H9 (cell line): ENCODE data around the gene CBY1. TPM values are rescaled to one million over a fixed set of nuclear protein-coding genes. Genes with fewer than 3 reads are reported as not detected.

ENCODE experiments used
- DNase-seq: peaks from one replicate; pipeline ENCODE4 v3.0.0-alpha.2; 2017
- H2AFZ ChIP-seq: one replicate; pipeline ENCODE4 v1.6.1; 2013; ENCODE audit warnings: mild to moderate bottlenecking, low read length, control low read depth, moderate library complexity
- H2AK5ac ChIP-seq: 2 replicates; pipeline ENCODE4 v1.6.1; 2013; ENCODE audit warnings: low read length, control low read depth, mixed read lengths; ENCODE audit not compliant: insufficient read length
- H2BK120ac ChIP-seq: one replicate; pipeline ENCODE4 v1.6.1; 2013; ENCODE audit warnings: low read depth, mild to moderate bottlenecking, low read length, control low read depth, inconsistent platforms; ENCODE audit not compliant: poor library complexity, severe bottlenecking
- H2BK12ac ChIP-seq: 2 replicates; pipeline ENCODE4 v1.6.1; 2013; ENCODE audit warnings: low read length, control low read depth, mixed read lengths, low read depth; ENCODE audit not compliant: insufficient read length
- H2BK15ac ChIP-seq: 2 replicates; pipeline ENCODE4 v1.6.1; 2013; ENCODE audit warnings: low read depth, low read length, control low read depth
- H2BK20ac ChIP-seq: one replicate; pipeline ENCODE4 v1.6.1; 2013; ENCODE audit warnings: low read depth, mild to moderate bottlenecking, low read length, control low read depth, inconsistent platforms; ENCODE audit not compliant: poor library complexity, severe bottlenecking
- H2BK5ac ChIP-seq: 2 replicates; pipeline ENCODE4 v1.6.1; 2013; ENCODE audit warnings: low read length, control low read depth, mixed read lengths; ENCODE audit not compliant: insufficient read length
- H3K14ac ChIP-seq: 2 replicates; pipeline ENCODE4 v1.6.1; 2013; ENCODE audit warnings: low read length, control low read depth; ENCODE audit not compliant: insufficient read depth
- H3K18ac ChIP-seq: 2 replicates; pipeline ENCODE4 v1.6.1; 2013; ENCODE audit warnings: low read depth, mild to moderate bottlenecking, mixed read lengths, low read length, control low read depth; ENCODE audit not compliant: insufficient read length
- H3K23ac ChIP-seq: 2 replicates; pipeline ENCODE4 v1.6.1; 2013; ENCODE audit warnings: low read length, control low read depth, mixed read lengths, low read depth; ENCODE audit not compliant: insufficient read length
- H3K23me2 ChIP-seq: 2 replicates; pipeline ENCODE4 v1.6.1; 2013; ENCODE audit warnings: low read depth, mild to moderate bottlenecking, mixed read lengths, low read length, control low read depth; ENCODE audit not compliant: insufficient read length, poor library complexity, severe bottlenecking
- H3K27ac ChIP-seq: 2 replicates; pipeline ENCODE4 v1.5.1; 2013; ENCODE audit warnings: low read length, control low read depth, mixed read lengths, low read depth; ENCODE audit not compliant: insufficient read length
- H3K27me3 ChIP-seq: 2 replicates; pipeline ENCODE4 v1.6.1; 2013; ENCODE audit warnings: low read length, control low read depth, inconsistent platforms; ENCODE audit not compliant: insufficient read depth
- H3K4ac ChIP-seq: 2 replicates; pipeline ENCODE4 v1.6.1; 2013; ENCODE audit warnings: low read depth, mild to moderate bottlenecking, control low read depth, inconsistent platforms, low read length, moderate library complexity
- H3K4me1 ChIP-seq: 2 replicates; pipeline ENCODE4 v1.6.1; 2013; ENCODE audit warnings: low read length, control low read depth, inconsistent platforms; ENCODE audit not compliant: insufficient read depth
- H3K4me2 ChIP-seq: 2 replicates; pipeline ENCODE4 v1.6.1; 2013; ENCODE audit warnings: low read length, control low read depth, mixed read lengths; ENCODE audit not compliant: insufficient read length, insufficient read depth
- H3K56ac ChIP-seq: 2 replicates; pipeline ENCODE4 v1.6.1; 2013; ENCODE audit warnings: low read depth, mild to moderate bottlenecking, mixed read lengths, low read length, control low read depth; ENCODE audit not compliant: insufficient read length
- H3K79me1 ChIP-seq: 2 replicates; pipeline ENCODE4 v1.6.1; 2013; ENCODE audit warnings: low read depth, mild to moderate bottlenecking, moderate library complexity, low read length, control low read depth, inconsistent platforms; ENCODE audit not compliant: insufficient read depth, poor library complexity, severe bottlenecking
- H3K79me2 ChIP-seq: 2 replicates; pipeline ENCODE4 v1.6.1; 2013; ENCODE audit warnings: low read length, control low read depth, inconsistent platforms; ENCODE audit not compliant: insufficient read depth
- H3K9ac ChIP-seq: 2 replicates; pipeline ENCODE4 v1.6.1; 2013; ENCODE audit warnings: low read length, control low read depth, mixed read lengths; ENCODE audit not compliant: insufficient read length; ENCODE audit errors: extremely low read depth
- H3K9me3 ChIP-seq: one replicate; pipeline ENCODE4 v1.6.1; 2013; ENCODE audit warnings: low read depth, low read length, inconsistent platforms; ENCODE audit not compliant: control insufficient read depth
- H3T11ph ChIP-seq: one replicate; pipeline ENCODE4 v1.6.1; 2013; ENCODE audit warnings: mild to moderate bottlenecking, low read length, control low read depth, inconsistent platforms
- H4K20me1 ChIP-seq: one replicate; pipeline ENCODE4 v1.6.1; 2013; ENCODE audit not compliant: control insufficient read depth, insufficient read length, insufficient read depth
- H4K5ac ChIP-seq: 2 replicates; pipeline ENCODE4 v1.6.1; 2013; ENCODE audit warnings: low read depth, mild to moderate bottlenecking, mixed read lengths, low read length, control low read depth; ENCODE audit not compliant: insufficient read length
- H4K8ac ChIP-seq: replicated peaks from 2 replicates; pipeline ENCODE4 v1.6.1; 2013; ENCODE audit warnings: low read length, control low read depth, mixed read lengths, low read depth; ENCODE audit not compliant: insufficient read length
- H4K91ac ChIP-seq: 2 replicates; pipeline ENCODE4 v1.6.1; 2013; ENCODE audit warnings: low read depth, mild to moderate bottlenecking, moderate library complexity, mixed read lengths, low read length, control low read depth; ENCODE audit not compliant: insufficient read length
- H3K27ac Mint-ChIP-seq, 3 experiments: 2 replicates in 2 of 3; 3 replicates in 1 of 3; pipeline ENCODE4 v1.8.0; 2020 to 2021; ENCODE audit warnings: mixed read lengths in 3 of 3, mild to moderate bottlenecking in 1 of 3, moderate library complexity in 1 of 3
- H3K27me3 Mint-ChIP-seq: 2 replicates; pipeline ENCODE4 v1.8.0; 2021; ENCODE audit warnings: low read depth, mild to moderate bottlenecking, moderate library complexity, mixed read lengths
- H3K36me3 Mint-ChIP-seq, 3 experiments: 2 replicates in 2 of 3; 3 replicates in 1 of 3; pipeline ENCODE4 v1.8.0; 2020 to 2021; ENCODE audit warnings: low read depth in 3 of 3, mixed read lengths in 3 of 3; ENCODE audit not compliant: insufficient read depth in 1 of 3
- H3K4me1 Mint-ChIP-seq, 2 experiments: 2 replicates each; pipeline ENCODE4 v1.8.0; 2020; ENCODE audit warnings: mixed read lengths in 2 of 2
- H3K4me3 Mint-ChIP-seq, 2 experiments: 2 replicates in 1 of 2; 3 replicates in 1 of 2; pipeline ENCODE4 v1.8.0; 2020 to 2021; ENCODE audit warnings: mild to moderate bottlenecking in 2 of 2, mixed read lengths in 2 of 2, moderate library complexity in 1 of 2
- H3K9me3 Mint-ChIP-seq, 2 experiments: 2 replicates in 1 of 2; 3 replicates in 1 of 2; pipeline ENCODE4 v1.8.0; 2020; ENCODE audit warnings: mild to moderate bottlenecking in 2 of 2, mixed read lengths in 2 of 2, moderate library complexity in 1 of 2
- WGBS: extraction: QIAGEN DNeasy Blood & Tissue Kit; methylation state at CpG from one replicate; pipeline ENCODE4 v1.1.7; 2013; ENCODE audit warnings: missing lambda C conversion rate, low lambda C conversion rate, mixed read lengths; ENCODE audit not compliant: insufficient read length; ENCODE audit errors: extremely low coverage; 5-methylcytosine and 5-hydroxymethylcytosine counted together
- total RNA-seq: library from RNA; stranded (reverse); gene quantifications from 2 replicates; pipeline ENCODE4 v1.2.1, GENCODE V29; 2021
- TF ChIP-seq, protein P1 (sequence below): fragments of 200-600 bp; sonication (generic); conservative IDR thresholded peaks from 3 replicates; pipeline ENCODE4 v1.8.0; 2021; ENCODE audit warnings: antibody characterized with exemption, mild to moderate bottlenecking

CBY1 gene
- total RNA-seq, 1 experiment from 2014 or later, result 26.6 TPM

DNA sequence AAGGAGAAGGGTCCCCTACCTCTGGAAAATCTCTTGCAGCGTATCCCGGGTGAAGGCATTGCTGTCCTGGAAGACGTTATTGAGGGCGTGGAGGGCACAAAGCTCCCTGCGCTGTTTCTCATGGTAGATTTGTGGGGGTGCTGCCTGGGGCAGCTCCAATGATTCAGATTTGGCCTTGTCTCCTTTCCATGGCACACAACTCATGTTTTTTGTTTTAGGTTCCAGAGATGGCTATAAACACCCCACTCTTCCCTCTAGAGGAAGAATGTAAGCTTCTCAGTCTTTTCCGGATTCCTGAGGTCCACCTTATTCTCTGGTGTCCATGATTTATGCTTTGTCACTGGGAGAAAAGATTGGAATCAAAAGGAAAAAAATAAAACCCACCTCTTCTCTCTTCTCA, 43.3 kb downstream of the CBY1 start:
- no peak overlapping the region for H3K18ac ChIP-seq
- no peak overlapping the region for H2BK20ac ChIP-seq
- H3K27ac Mint-ChIP-seq, result peak overlapping the region in 1 of 3 experiments; percentile 83; a peak in 2 of 7 replicates
- peaks cover 9% of the 10 kb centered on the region for H3K4me1 ChIP-seq
- H4K8ac ChIP-seq, result no peak overlapping the region
- H2BK120ac ChIP-seq, result no peak overlapping the region
- H3K4me3 Mint-ChIP-seq, result peak overlapping the region; percentile 93 to 99
- no peak overlapping the region for H4K91ac ChIP-seq
- no peaks in the 10 kb centered on the region for H3K27me3 ChIP-seq
- WGBS, result no CpG with 5 or more reads among the region's 6 CpGs
- peaks cover 7 to 26% (median 8%) of the 10 kb centered on the region in 3 experiments; a peak in 6 of 7 replicates for H3K36me3 Mint-ChIP-seq
- H2BK5ac ChIP-seq, result no peak overlapping the region
- H3K79me2 ChIP-seq, result peaks cover 9% of the 10 kb centered on the region
- peaks cover 11% of the 10 kb centered on the region for H3K23me2 ChIP-seq
- H3K79me1 ChIP-seq, result no peaks in the 10 kb centered on the region
- H4K5ac ChIP-seq, result no peak overlapping the region
- no peak overlapping the region for H2AFZ ChIP-seq
- no peaks in the 10 kb centered on the region for H3K9me3 Mint-ChIP-seq
- peak overlapping the region; percentile 50 for H3K9ac ChIP-seq
- no peak overlapping the region for H2BK15ac ChIP-seq
- DNase-seq, result no peak
- H3K9me3 ChIP-seq, result no peaks in the 10 kb centered on the region
- TF ChIP-seq, protein P1, sequence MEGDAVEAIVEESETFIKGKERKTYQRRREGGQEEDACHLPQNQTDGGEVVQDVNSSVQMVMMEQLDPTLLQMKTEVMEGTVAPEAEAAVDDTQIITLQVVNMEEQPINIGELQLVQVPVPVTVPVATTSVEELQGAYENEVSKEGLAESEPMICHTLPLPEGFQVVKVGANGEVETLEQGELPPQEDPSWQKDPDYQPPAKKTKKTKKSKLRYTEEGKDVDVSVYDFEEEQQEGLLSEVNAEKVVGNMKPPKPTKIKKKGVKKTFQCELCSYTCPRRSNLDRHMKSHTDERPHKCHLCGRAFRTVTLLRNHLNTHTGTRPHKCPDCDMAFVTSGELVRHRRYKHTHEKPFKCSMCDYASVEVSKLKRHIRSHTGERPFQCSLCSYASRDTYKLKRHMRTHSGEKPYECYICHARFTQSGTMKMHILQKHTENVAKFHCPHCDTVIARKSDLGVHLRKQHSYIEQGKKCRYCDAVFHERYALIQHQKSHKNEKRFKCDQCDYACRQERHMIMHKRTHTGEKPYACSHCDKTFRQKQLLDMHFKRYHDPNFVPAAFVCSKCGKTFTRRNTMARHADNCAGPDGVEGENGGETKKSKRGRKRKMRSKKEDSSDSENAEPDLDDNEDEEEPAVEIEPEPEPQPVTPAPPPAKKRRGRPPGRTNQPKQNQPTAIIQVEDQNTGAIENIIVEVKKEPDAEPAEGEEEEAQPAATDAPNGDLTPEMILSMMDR, result no peak
- H3K27ac ChIP-seq, result no peak overlapping the region
- H3K56ac ChIP-seq, result no peak overlapping the region
- peaks cover 45 to 56% of the 10 kb centered on the region in 2 experiments for H3K4me1 Mint-ChIP-seq
- H3K27me3 Mint-ChIP-seq, result no peaks in the 10 kb centered on the region; the same call in 1 of the 2 replicates
- no peak overlapping the region for H3K23ac ChIP-seq
- H3K4ac ChIP-seq, result no peak overlapping the region
- H4K20me1 ChIP-seq, result no peaks in the 10 kb centered on the region
- H2AK5ac ChIP-seq, result no peak overlapping the region
- H3K4me2 ChIP-seq, result peak overlapping the region; percentile 72
- no peak overlapping the region for H3K14ac ChIP-seq
- H2BK12ac ChIP-seq, result no peak overlapping the region
- no peak overlapping the region for H3T11ph ChIP-seq
